GM12865 (cell line): ENCODE measurements around the gene LTV1.

Source experiments
- DNase-seq: peaks from one replicate; pipeline ENCODE4 v3.0.0; 2010; ENCODE audit warnings: low read depth
- H3K4me3 ChIP-seq: 2 replicates; pipeline ENCODE4 v1.5.1; 2011; ENCODE audit warnings: mild to moderate bottlenecking, low read depth, low read length, control low read depth
- CTCF ChIP-seq: IDR thresholded peaks from 2 replicates; pipeline ENCODE4 v1.5.1; 2011; ENCODE audit warnings: low read length, control low read depth, low read depth, inconsistent platforms; ENCODE audit not compliant: insufficient read depth; ENCODE audit errors: missing control alignments

The LTV1 gene

GRCh38 chr6:143896126-143896860 lies 53.2 kb downstream of the LTV1 start:
- TF ChIP-seq CTCF: no peak
- no peak for DNase-seq
- no peak overlapping the region for H3K4me3 ChIP-seq

GRCh38 chr6:143900358-143900757 lies 57.2 kb downstream of the LTV1 start:
- TF ChIP-seq CTCF: no peak
- H3K4me3 ChIP-seq: no peak overlapping the region
- no peak for DNase-seq

- H3K4me3 ChIP-seq: no peak overlapping the region; the same call in 1 of the 2 replicates
- DNase-seq: peak; percentile 85
Observed at GRCh38 chr6:143901885-143902750, 59.0 kb downstream of the LTV1 start.

GRCh38 chr6:143902827-143903226 lies 59.7 kb downstream of the LTV1 start:
- H3K4me3 ChIP-seq: no peak overlapping the region
- no peak for DNase-seq
- TF ChIP-seq CTCF: no peak

More at GRCh38 chr6:143901885-143902750, 59.0 kb downstream of the LTV1 start:
- TF ChIP-seq CTCF: no peak

GRCh38 chr6:143911028-143911427 lies 67.9 kb downstream of the LTV1 start:
- no peak for DNase-seq
- no peak overlapping the region for H3K4me3 ChIP-seq
- TF ChIP-seq CTCF: no peak

GRCh38 chr6:143912671-143913070 lies 69.5 kb downstream of the LTV1 start:
- no peak overlapping the region for H3K4me3 ChIP-seq
- no peak for DNase-seq
- no peak for TF ChIP-seq CTCF
